ENCODE data around the gene TPD52L1.
A peak's percentile ranks its signal among the peaks of the same experiment; 100 is the strongest.
"Not testable (repeated sequence)": the region's sequence is repeated elsewhere in the genome, so short reads cannot be mapped to it uniquely, and the experiment has no call there.

Gene TPD52L1

DNA sequence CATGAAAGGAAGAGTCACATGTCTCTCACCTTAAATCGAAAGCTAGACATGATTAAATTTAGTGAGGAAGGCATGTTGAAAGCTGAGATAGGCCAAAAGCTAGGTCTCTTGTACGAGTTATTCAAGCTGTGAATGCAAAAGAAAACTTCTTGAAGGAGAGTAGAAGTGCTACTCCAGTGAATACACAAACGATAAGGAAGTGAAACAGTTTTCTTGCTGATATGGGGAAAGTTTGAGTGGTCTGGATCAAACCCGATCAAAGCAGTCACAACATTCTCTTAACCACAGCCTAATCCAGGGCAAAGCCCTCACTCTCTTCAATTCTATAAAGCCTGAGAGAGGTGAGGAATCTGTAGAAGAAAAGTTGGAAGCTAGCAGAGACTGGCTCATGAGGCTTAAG, 1.9 kb upstream of the TPD52L1 start:
- TF ChIP-seq, protein P1, sequence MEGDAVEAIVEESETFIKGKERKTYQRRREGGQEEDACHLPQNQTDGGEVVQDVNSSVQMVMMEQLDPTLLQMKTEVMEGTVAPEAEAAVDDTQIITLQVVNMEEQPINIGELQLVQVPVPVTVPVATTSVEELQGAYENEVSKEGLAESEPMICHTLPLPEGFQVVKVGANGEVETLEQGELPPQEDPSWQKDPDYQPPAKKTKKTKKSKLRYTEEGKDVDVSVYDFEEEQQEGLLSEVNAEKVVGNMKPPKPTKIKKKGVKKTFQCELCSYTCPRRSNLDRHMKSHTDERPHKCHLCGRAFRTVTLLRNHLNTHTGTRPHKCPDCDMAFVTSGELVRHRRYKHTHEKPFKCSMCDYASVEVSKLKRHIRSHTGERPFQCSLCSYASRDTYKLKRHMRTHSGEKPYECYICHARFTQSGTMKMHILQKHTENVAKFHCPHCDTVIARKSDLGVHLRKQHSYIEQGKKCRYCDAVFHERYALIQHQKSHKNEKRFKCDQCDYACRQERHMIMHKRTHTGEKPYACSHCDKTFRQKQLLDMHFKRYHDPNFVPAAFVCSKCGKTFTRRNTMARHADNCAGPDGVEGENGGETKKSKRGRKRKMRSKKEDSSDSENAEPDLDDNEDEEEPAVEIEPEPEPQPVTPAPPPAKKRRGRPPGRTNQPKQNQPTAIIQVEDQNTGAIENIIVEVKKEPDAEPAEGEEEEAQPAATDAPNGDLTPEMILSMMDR (IDR thresholded peaks at IDR 0.05; ENCODE audit: control insufficient read depth, insufficient read depth, low read depth, low read length, missing control alignments): no peak
- no peak for DNase-seq (ENCODE audit: low read depth)
- H3K4me3 ChIP-seq (ENCODE audit: control insufficient read depth, low read depth, low read length): no peak overlapping the region

DNA sequence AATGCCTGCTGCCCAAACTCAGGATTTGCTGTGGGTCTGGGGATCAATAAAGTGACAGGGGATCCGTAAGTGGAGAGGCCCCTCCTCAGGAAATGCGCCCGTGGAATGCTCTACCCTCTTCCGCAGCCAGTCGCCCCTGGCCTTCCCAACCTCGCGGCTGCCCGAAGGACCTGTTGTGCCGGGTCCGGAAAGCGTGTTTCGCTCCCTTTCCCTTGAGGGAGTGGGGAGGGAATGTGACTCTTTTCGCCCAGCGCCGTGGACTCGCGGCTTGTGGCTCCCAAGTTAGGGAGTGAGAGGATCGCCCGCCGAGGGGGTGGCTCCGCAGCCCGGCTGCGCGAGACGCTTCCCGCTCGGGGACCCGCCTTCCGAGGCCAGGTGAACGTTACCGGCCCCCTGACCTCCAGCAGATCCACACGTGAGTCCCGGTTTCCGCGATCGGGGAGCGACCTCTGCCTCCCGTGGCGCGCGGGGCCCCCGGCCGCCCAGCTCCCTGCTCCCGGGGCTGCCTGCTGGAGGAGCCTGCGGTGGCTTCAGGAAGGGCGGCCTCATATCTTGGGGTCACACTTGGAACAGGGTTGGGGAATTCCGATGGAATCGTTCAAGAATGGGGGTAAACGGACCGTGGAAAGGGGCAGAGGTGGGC, 666 bp downstream of the TPD52L1 start:
- H3K4me3 ChIP-seq (ENCODE audit: control insufficient read depth, low read depth, low read length): peak overlapping the region; percentile 67
- DNase-seq (ENCODE audit: low read depth): no peak
- TF ChIP-seq, protein P1 (IDR thresholded peaks at IDR 0.05; ENCODE audit: control insufficient read depth, insufficient read depth, low read depth, low read length, missing control alignments): no peak

DNA sequence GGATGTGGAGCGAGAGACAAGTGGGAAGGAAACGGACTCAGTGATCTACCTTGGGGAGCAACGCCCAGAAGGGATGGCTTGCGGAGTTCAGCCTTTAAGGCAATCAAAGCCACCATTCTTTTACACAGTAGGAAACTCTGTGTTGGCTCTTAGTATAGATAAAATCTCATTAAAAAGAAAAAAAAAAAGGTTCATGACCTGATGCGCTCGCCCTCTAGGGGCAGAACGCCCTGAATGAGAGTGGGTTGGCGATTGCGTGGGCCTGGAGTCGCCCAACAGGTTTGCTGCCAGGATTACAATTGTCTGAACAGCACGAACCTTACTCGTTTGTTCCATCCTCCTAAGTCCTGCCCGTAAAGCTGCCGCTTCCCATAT, 1.2 kb downstream of the TPD52L1 start:
- no peak for DNase-seq (ENCODE audit: low read depth)
- TF ChIP-seq, protein P1 (IDR thresholded peaks at IDR 0.05; ENCODE audit: control insufficient read depth, insufficient read depth, low read depth, low read length, missing control alignments): no peak
- peak overlapping the region; percentile 67 for H3K4me3 ChIP-seq (ENCODE audit: control insufficient read depth, low read depth, low read length)

DNA sequence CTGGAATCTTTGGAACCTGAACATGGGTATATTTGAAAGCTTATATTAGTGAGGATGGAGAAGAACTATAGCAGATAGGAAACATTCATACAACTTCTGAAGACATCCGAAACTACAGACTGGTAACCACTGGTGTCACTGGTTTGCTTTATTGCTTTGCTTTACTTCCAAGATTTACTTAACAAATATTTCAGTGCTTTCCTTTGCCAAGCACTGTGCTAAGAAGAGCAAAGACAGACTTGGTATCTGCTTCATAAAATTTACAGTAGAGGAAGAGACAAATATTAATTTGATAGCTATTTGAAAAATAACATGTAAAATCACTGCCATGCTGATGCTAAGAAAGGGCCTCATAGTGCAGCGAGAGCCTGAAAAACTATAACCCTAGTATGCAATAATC, 1.8 kb downstream of the TPD52L1 start:
- DNase-seq (ENCODE audit: low read depth): no peak
- TF ChIP-seq, protein P1 (IDR thresholded peaks at IDR 0.05; ENCODE audit: control insufficient read depth, insufficient read depth, low read depth, low read length, missing control alignments): no peak
- no peak overlapping the region for H3K4me3 ChIP-seq (ENCODE audit: control insufficient read depth, low read depth, low read length)

DNA sequence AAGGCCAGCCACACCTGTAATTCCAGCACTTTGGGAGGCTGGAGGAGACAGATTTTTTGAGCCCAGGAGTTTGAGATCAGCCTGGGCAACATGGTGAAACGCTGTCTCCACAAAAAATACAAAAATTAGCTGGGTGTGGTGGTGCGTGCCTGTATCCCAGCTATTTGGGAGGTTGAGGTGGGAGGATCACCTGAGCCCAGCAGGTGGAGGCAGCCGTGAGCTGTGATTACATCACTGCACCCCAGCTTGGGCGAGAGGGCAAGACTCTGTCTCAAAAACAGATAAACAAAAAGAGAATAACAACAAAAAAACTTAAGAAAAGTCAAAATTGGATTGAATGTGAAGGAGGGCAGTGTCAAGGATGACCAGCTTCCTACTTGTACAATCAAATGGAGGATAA, 2.9 kb downstream of the TPD52L1 start:
- no peak for DNase-seq (ENCODE audit: low read depth)
- TF ChIP-seq, protein P1 (IDR thresholded peaks at IDR 0.05; ENCODE audit: control insufficient read depth, insufficient read depth, low read depth, low read length, missing control alignments): no peak
- no peak overlapping the region for H3K4me3 ChIP-seq (ENCODE audit: control insufficient read depth, low read depth, low read length)

DNA sequence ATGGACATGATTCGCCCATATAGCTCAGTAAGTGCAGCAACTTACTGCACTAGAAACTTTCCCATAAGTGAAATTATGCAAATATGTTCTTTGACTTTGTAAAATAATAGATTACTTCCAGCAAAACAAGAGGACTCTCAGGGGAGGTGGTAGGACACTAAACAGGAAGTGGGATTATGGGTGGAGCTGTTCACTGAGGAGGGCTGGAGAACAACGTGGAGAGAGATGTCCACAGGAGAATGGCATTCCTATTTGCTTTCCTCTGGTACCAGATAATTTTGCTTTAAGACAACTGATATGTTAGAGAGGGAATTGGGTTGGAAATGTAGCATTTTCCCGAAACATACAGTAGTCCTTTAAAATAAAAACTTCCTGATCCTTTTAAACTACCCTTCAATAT, 3.7 kb downstream of the TPD52L1 start:
- TF ChIP-seq, protein P1 (IDR thresholded peaks at IDR 0.05; ENCODE audit: control insufficient read depth, insufficient read depth, low read depth, low read length, missing control alignments): no peak
- no peak overlapping the region for H3K4me3 ChIP-seq (ENCODE audit: control insufficient read depth, low read depth, low read length)
- DNase-seq (ENCODE audit: low read depth): no peak

DNA sequence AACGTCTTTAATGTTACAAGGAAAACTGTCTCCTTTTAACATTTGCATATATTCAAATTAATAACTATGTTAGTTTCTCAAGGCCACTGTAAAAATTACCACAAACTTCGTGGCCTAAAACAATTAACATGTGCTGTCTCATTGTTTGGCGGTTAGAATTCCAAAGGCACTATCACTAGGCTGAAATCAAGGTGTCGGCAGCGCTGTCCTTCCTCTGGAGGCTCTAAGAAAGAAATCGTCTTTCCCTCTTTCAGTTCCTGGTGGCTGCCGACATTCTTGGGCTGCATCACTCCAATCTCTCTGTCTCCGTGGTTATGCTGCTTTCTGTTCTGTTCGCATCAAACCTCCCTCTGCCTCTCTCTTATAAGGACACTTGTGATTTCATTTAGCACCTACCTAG, 4.2 kb downstream of the TPD52L1 start:
- no peak overlapping the region for H3K4me3 ChIP-seq (ENCODE audit: control insufficient read depth, low read depth, low read length)
- TF ChIP-seq, protein P1 (IDR thresholded peaks at IDR 0.05; ENCODE audit: control insufficient read depth, insufficient read depth, low read depth, low read length, missing control alignments): no peak
- DNase-seq (ENCODE audit: low read depth): no peak

DNA sequence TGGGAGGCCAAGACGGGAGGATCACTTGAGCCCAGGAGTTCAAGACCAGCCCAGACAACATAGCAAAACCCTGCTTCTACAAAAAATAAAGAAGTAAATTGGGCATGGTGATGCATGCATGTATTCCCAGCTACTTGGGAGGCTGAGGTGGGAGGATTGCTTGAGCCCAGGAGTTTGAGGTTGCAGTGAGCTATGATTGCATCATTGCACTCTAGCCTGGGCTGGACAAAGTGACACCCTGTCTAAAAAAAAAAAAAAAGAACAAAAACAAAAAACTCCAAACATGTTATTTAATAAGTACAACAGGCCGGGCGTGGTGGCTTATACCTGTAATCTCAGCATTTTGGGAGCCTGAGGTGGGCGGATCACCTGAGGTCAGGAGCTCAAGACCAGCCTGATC, 9.8 kb downstream of the TPD52L1 start:
- not testable (repeated sequence) for H3K4me3 ChIP-seq (ENCODE audit: control insufficient read depth, low read depth, low read length); DNase-seq (ENCODE audit: low read depth)

Measured in AG09309 (cell line).